ENCODE measurements around the gene POLH. TPM values are rescaled to one million over a fixed set of nuclear protein-coding genes. Genes with fewer than 3 reads are reported as not detected.
A peak's percentile ranks its signal among the peaks of the same experiment; 100 is the strongest.

POLH gene
- polyA plus RNA-seq, 1 donor, result 9.0 TPM

GRCh38 chr6:43606019-43606418, 30.0 kb downstream of the POLH start:
- DNase-seq, result no peak

GRCh38 chr6:43608310-43608763, 32.4 kb downstream of the POLH start:
- peak; percentile 56 for DNase-seq

- no peak for DNase-seq
Measured at GRCh38 chr6:43608807-43609206, 32.8 kb downstream of the POLH start.

- DNase-seq, result no peak
Measured at GRCh38 chr6:43609402-43609801, 33.4 kb downstream of the POLH start.

GRCh38 chr6:43610431-43610830, 34.4 kb downstream of the POLH start:
- no peak for DNase-seq

- no peak for DNase-seq
Measured at GRCh38 chr6:43613721-43614395, 37.9 kb downstream of the POLH start.

GRCh38 chr6:43614396-43614730, 38.4 kb downstream of the POLH start:
- DNase-seq, result no peak

- DNase-seq, result no peak
Measured at GRCh38 chr6:43616725-43617472, 40.9 kb downstream of the POLH start.

- no peak for DNase-seq
Measured at GRCh38 chr6:43621078-43621835, 45.3 kb downstream of the POLH start.

- no peak for DNase-seq
Measured at GRCh38 chr6:43621836-43622180, 45.8 kb downstream of the POLH start.

- no peak for DNase-seq
Measured at GRCh38 chr6:43622541-43622940, 46.6 kb downstream of the POLH start.

- no peak for DNase-seq
Measured at GRCh38 chr6:43623880-43624785, 48.1 kb downstream of the POLH start.

- DNase-seq, result no peak
Measured at GRCh38 chr6:43624786-43625288, 48.9 kb downstream of the POLH start.

- no peak for DNase-seq
Measured at GRCh38 chr6:43625393-43625992, 49.5 kb downstream of the POLH start.

- peak; percentile 54 for DNase-seq
Measured at GRCh38 chr6:43627008-43627825, 51.2 kb downstream of the POLH start.

GRCh38 chr6:43628393-43629103, 52.6 kb downstream of the POLH start:
- DNase-seq, result no peak

GRCh38 chr6:43629104-43629504, 53.1 kb downstream of the POLH start, which contains the start of gene GTPBP2:
Gene GTPBP2, minus strand, starts transcription at chr6:43629264. Its CDS starts 102 bp downstream, at chr6:43629162.
- DNase-seq, result peak; percentile 100

- peak; percentile 98 for DNase-seq
Measured at GRCh38 chr6:43629505-43630300, 53.7 kb downstream of the POLH start.

- DNase-seq, result no peak
Measured at GRCh38 chr6:43630980-43631619, 55.1 kb downstream of the POLH start.
